Heart left ventricle (tissue), 16 donors: ENCODE data around the gene SHFL. TPM values are rescaled to one million over a fixed set of nuclear protein-coding genes. Genes with fewer than 3 reads are reported as not detected.

Source experiments
- ATAC-seq, 4 donors: fragments of 200-7000 bp; cut with Tn5 transposase; one replicate each; pipeline ENCODE4 v1.9.1; 2020 to 2022; ENCODE audit warnings: moderate library complexity in 4 of 4, mild to moderate bottlenecking in 3 of 4, moderate number of reproducible peaks in 1 of 4
- DNase-seq, 5 donors: peaks; one replicate each; pipeline ENCODE4 v3.0.0-alpha.2; 2020
- H3K27ac ChIP-seq, 12 donors: fragments of 200-600 bp; sonication (generic) in 4 of 12; one replicate each; pipeline versions ENCODE4 v1.5.0 to v1.8.0; 2016 to 2022; ENCODE audit warnings: mild to moderate bottlenecking in 2 of 12
- H3K27me3 ChIP-seq, 9 donors: fragments of 200-600 bp; sonication (generic) in 2 of 9; one replicate each; pipeline versions ENCODE4 v1.5.1 to v1.8.0; 2016 to 2022; ENCODE audit warnings: mild to moderate bottlenecking in 3 of 9
- H3K36me3 ChIP-seq, 9 donors: fragments of 200-600 bp; sonication (generic) in 2 of 9; one replicate each; pipeline versions ENCODE4 v1.5.0 to v1.8.0; 2018 to 2022; ENCODE audit warnings: mild to moderate bottlenecking in 2 of 9
- H3K4me1 ChIP-seq, 12 donors: fragments of 200-600 bp; sonication (generic) in 4 of 12; one replicate each; pipeline versions ENCODE4 v1.5.0 to v1.8.0; 2016 to 2022; ENCODE audit warnings: mild to moderate bottlenecking in 3 of 12
- H3K4me3 ChIP-seq, 12 donors: fragments of 200-600 bp; sonication (generic) in 4 of 12; one replicate each; pipeline versions ENCODE4 v1.5.0 to v1.8.0; 2017 to 2022; ENCODE audit warnings: mild to moderate bottlenecking in 9 of 12, moderate library complexity in 4 of 12
- H3K9me3 ChIP-seq, 12 donors: fragments of 200-600 bp; sonication (generic) in 4 of 12; one replicate each; pipeline versions ENCODE4 v1.5.0 to v1.8.0; 2016 to 2022; ENCODE audit warnings: mild to moderate bottlenecking in 1 of 12
- CTCF ChIP-seq, 12 donors: fragments of 200-600 bp; sonication (generic) in 4 of 12; IDR thresholded peaks; one replicate each; pipeline versions ENCODE4 v1.5.0 to v1.8.0; 2018 to 2022; ENCODE audit warnings: antibody characterized with exemption in 12 of 12, mild to moderate bottlenecking in 5 of 12
- POLR2A ChIP-seq, 2 donors: fragments of 450-650 bp; IDR thresholded peaks; one replicate each; pipeline ENCODE4 v1.6.1; 2017; ENCODE audit warnings: antibody characterized with exemption in 2 of 2, mild to moderate bottlenecking in 2 of 2, moderate library complexity in 2 of 2
- WGBS, 4 donors: extraction: QIAGEN DNeasy Blood & Tissue Kit in 2 of 4; methylation state at CpG; one replicate each; pipeline versions ENCODE4 v1.1.5 to v1.1.7; 2013 to 2018; 5-methylcytosine and 5-hydroxymethylcytosine counted together
- intact Hi-C, 10 donors: fragments of 100-400 bp; cut with DNase I; formaldehyde crosslinking; loops; one replicate each; pipeline versions ENCODE4 v1.11.1 to v1.14.2; 2022
- polyA plus RNA-seq, 2 donors: library from polyadenylated mRNA; stranded (reverse); fragments of 200-250 nt; gene quantifications; one replicate each; pipeline ENCODE4 v1.2.3, GENCODE V29; 2013
- total RNA-seq, 9 donors: library from RNA; depleted of rRNA in 2 of 9; stranded (reverse); fragments of >200 nt in 2 of 9; fragmentation: NEBNext Ultra II Directional in 3 of 9; extraction: Animal tissue kit (Norgen Biotek cat#: 25700) in 3 of 9; gene quantifications; one replicate each; pipeline versions ENCODE4 v1.1.0 to v1.2.4, GENCODE V29; 2016 to 2023
- donor health status: ischemic (EF 13 %, LVEDD 7.1; RV severe dilation, severe dysfunction).
- donor health status: healthy with polysubstance abuse.
- donor health status: DM: no; HTN: yes; CAD: no.
- donor health status: DM: no; HTN: no; CAD: no.
- donor health status: ischemic (EF 25% LVEDD 6.9; RV normal size, moderate dysfunction).
- donor health status: ischemic (EF 25% LVEDD 5.7; RV mildly dilated, moderate dysfunction).
- donor health status: healthy.
- donor health status: DM: yes; HTN: yes; CAD: no.
- donor health status: ischemic (EF 35%, LVEDD 5.7; RV mildly dilated, moderate dysfunction).
- donor health status: nonischemic (EF 11% LVEDD 7.7; RV severe dilation, severe dysfunction).
- donor health status: DM: yes; HTN: yes; CAD: no.
- donor health status: PGD.
- donor health status: ischemic (EF 29% LVEDD 5.4; RV normal size, mild dysfunction).
- donor health status: nonischemic (EF 23%, LVEDD 6.1; RV moderate dilation, normal function).

The SHFL gene
- total and polyA plus RNA-seq, 11 donors: 6.3 to 29.0 (median 8.7) TPM

- intact Hi-C loops: no loop called here
- TF ChIP-seq CTCF (IDR thresholded peaks at IDR 0.05): no peak
- no peak for TF ChIP-seq POLR2A (IDR thresholded peaks at IDR 0.05)
- peaks cover 0 to 7% (median 0%) of the 10 kb centered on the region in 12 donors for H3K4me1 ChIP-seq
- peaks cover 0 to 99% (median 72%) of the 10 kb centered on the region in 9 donors for H3K36me3 ChIP-seq
- DNase-seq: no peak
- H3K9me3 ChIP-seq: no peaks in the 10 kb centered on the region
- 87 to 90% (median 89%) methylated on average over 11 of the region's 11 CpGs for WGBS, 4 donors
- H3K27ac ChIP-seq: no peak overlapping the region
- no peak overlapping the region for H3K4me3 ChIP-seq
- no peak for ATAC-seq
- no peaks in the 10 kb centered on the region for H3K27me3 ChIP-seq
Measured at GRCh38 chr19:10133596-10133995, 47.5 kb downstream of the SHFL start.

GRCh38 chr19:10134040-10134439, 47.9 kb downstream of the SHFL start:
- Histone ChIP-seq H3K27me3 (no peaks in the 10 kb centered on the region), H3K36me3 (peaks cover 0 to 99% (median 75%) of the 10 kb centered on the region in 9 donors), H3K4me1 (peaks cover 0 to 7% (median 0%) of the 10 kb centered on the region in 12 donors), H3K27ac (no peak overlapping the region), H3K9me3 (no peaks in the 10 kb centered on the region), H3K4me3 (no peak overlapping the region)
- ATAC-seq: no peak
- intact Hi-C loops: no loop called here
- TF ChIP-seq POLR2A (IDR thresholded peaks at IDR 0.05) (no peak), CTCF (IDR thresholded peaks at IDR 0.05) (no peak)
- no peak for DNase-seq
- 84 to 93% (median 92%) methylated on average over 5 to 9 of the region's 9 CpGs for WGBS, 4 donors

DNA sequence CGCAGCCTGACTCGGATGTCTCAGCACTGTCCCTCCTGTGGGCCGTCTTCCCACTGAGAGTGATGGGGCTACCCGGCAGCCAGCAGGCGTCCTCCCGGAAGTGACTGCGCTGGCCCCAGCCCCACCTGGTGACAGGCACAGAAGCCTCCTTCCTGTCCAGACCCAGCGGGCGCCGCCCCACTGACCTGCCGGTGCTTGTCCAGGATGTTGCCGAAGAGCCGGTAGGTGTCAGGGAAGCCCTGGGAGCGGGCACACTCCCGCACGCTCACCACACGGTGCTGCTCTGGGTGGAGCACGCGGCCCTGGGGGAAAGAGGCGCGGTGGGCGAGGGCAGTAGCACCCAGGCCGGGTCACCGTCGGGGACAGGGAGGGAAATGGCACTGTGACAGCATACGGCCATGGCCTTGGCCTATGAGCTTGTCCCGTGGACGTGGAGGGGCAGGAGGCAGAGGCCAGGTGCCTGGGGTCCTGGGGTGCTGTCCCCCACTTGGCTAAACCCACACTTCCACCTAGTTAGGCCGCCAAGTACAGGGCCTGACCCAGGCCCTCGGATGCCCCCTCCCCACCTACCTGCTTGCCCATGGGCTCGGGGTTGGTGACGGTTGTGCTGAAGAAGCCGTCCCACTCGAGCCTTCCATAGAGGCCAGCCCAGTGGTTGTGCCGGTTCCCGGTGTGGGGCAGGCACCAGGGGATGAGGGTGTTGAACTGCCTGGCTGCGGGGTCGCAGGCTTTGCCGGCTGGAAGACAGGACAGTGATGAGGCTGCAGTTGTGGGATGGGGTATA, 49.6 kb downstream of the SHFL start:
- intact Hi-C loops: no loop called here
- no peaks in the 10 kb centered on the region for H3K27me3 ChIP-seq
- no peak overlapping the region for H3K27ac ChIP-seq
- peaks cover 0 to 100% (median 90%) of the 10 kb centered on the region in 9 donors for H3K36me3 ChIP-seq
- ATAC-seq (peak in 1 of 4 donors; percentile 9), DNase-seq (no peak)
- no peaks in the 10 kb centered on the region for H3K9me3 ChIP-seq
- H3K4me3 ChIP-seq: no peak overlapping the region
- H3K4me1 ChIP-seq: peaks cover 0 to 7% (median 0%) of the 10 kb centered on the region in 12 donors
- TF ChIP-seq POLR2A (IDR thresholded peaks at IDR 0.05) (no peak), CTCF (IDR thresholded peaks at IDR 0.05) (no peak)
- 89 to 92% (median 91%) methylated on average over 26 to 39 of the region's 39 CpGs for WGBS, 4 donors

- H3K4me3 ChIP-seq: no peak overlapping the region
- DNase-seq: no peak
- H3K36me3 ChIP-seq: peaks cover 0 to 100% (median 93%) of the 10 kb centered on the region in 9 donors
- H3K27ac ChIP-seq: no peak overlapping the region
- 92 to 98% (median 96%) methylated on average over 5 to 14 of the region's 14 CpGs for WGBS, 4 donors
- H3K9me3 ChIP-seq: no peaks in the 10 kb centered on the region
- TF ChIP-seq POLR2A (IDR thresholded peaks at IDR 0.05): no peak
- TF ChIP-seq CTCF (IDR thresholded peaks at IDR 0.05): no peak
- H3K4me1 ChIP-seq: peaks cover 0 to 3% (median 0%) of the 10 kb centered on the region in 12 donors
- intact Hi-C loops: no loop called here
- no peaks in the 10 kb centered on the region for H3K27me3 ChIP-seq
- ATAC-seq: no peak
Measured at GRCh38 chr19:10136936-10137335, 50.8 kb downstream of the SHFL start.
